ENCODE data around the gene AIMP1.

The AIMP1 gene

DNA sequence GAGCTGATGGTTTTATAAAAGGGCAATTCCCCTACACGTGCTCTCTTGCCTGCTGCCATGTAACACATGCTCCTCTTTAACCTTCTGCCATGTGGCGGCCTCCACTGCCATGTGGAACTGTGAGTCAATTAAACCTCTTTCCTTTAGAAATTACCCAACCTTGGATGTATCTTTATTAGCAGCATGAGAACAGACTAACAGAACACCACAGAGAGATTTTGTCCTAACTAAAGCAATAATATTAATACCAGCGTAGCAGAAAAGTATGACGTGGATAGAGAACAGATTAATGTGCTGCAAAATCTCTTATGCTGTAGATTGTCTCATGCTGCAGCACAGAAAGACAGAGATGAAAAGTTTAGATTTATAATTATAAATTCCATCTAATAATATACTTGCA lies 23.1 kb downstream of the AIMP1 start:
- no peak overlapping the region for H3K27ac ChIP-seq (ENCODE audit: low read length)
- no peak overlapping the region for H2AFZ ChIP-seq (ENCODE audit: low read depth, low read length)
- H3K27me3 ChIP-seq (ENCODE audit: low read depth, low read length), result no peaks in the 10 kb centered on the region
- no peak overlapping the region for H3K4me2 ChIP-seq (ENCODE audit: low read length)
- H3K9me3 ChIP-seq (ENCODE audit: insufficient read depth, low read length), result no peaks in the 10 kb centered on the region
- H3K36me3 ChIP-seq (replicated peaks; ENCODE audit: low read depth, low read length), result peaks cover 37% of the 10 kb centered on the region
- H3K9ac ChIP-seq (ENCODE audit: low read length), result no peak overlapping the region
- no peak overlapping the region for H3K4me3 ChIP-seq (ENCODE audit: low read length)
- H3K79me2 ChIP-seq (ENCODE audit: low read length), result peaks cover 41% of the 10 kb centered on the region
- H4K20me1 ChIP-seq (ENCODE audit: insufficient read depth, low read length), result peaks cover 8% of the 10 kb centered on the region
- no peak for TF ChIP-seq EZH2phosphoT487 (IDR thresholded peaks at IDR 0.05; ENCODE audit: low read depth)
- TF ChIP-seq, protein P1, sequence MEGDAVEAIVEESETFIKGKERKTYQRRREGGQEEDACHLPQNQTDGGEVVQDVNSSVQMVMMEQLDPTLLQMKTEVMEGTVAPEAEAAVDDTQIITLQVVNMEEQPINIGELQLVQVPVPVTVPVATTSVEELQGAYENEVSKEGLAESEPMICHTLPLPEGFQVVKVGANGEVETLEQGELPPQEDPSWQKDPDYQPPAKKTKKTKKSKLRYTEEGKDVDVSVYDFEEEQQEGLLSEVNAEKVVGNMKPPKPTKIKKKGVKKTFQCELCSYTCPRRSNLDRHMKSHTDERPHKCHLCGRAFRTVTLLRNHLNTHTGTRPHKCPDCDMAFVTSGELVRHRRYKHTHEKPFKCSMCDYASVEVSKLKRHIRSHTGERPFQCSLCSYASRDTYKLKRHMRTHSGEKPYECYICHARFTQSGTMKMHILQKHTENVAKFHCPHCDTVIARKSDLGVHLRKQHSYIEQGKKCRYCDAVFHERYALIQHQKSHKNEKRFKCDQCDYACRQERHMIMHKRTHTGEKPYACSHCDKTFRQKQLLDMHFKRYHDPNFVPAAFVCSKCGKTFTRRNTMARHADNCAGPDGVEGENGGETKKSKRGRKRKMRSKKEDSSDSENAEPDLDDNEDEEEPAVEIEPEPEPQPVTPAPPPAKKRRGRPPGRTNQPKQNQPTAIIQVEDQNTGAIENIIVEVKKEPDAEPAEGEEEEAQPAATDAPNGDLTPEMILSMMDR (IDR thresholded peaks at IDR 0.05; ENCODE audit: low read depth, low read length), result no peak
- no peaks in the 10 kb centered on the region for H3K4me1 ChIP-seq (ENCODE audit: low read length)

DNA sequence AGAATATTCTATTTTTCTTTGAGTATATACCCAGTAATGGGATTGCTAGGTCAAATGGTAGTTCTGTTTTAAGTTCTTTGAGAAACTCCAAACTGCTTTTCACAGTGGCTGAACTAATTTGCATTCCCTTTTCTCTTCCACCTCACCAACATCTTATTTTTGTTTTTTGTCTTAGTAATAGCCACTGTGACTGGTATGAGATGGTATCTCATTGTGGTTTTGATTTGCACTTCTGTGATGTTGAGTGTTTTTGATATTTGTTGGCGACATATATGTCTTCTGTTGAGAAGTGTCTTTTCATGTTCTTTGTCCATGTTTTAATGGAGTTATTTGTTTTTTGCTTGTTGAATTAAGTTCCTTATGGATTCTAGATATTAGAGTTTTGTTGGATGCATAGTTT lies 24.4 kb downstream of the AIMP1 start:
- Histone ChIP-seq H3K27me3 (ENCODE audit: low read depth, low read length) (no peaks in the 10 kb centered on the region), H4K20me1 (ENCODE audit: insufficient read depth, low read length) (peaks cover 8% of the 10 kb centered on the region), H3K79me2 (ENCODE audit: low read length) (peaks cover 44% of the 10 kb centered on the region), H3K4me1 (ENCODE audit: low read length) (no peaks in the 10 kb centered on the region), H3K36me3 (replicated peaks; ENCODE audit: low read depth, low read length) (peaks cover 33% of the 10 kb centered on the region), H3K27ac (ENCODE audit: low read length) (no peak overlapping the region), H3K9ac (ENCODE audit: low read length) (no peak overlapping the region), H3K9me3 (ENCODE audit: insufficient read depth, low read length) (no peaks in the 10 kb centered on the region), H3K4me2 (ENCODE audit: low read length) (no peak overlapping the region), H3K4me3 (ENCODE audit: low read length) (no peak overlapping the region), H2AFZ (ENCODE audit: low read depth, low read length) (no peak overlapping the region)
- TF ChIP-seq, protein P1 (IDR thresholded peaks at IDR 0.05; ENCODE audit: low read depth, low read length), result no peak
- no peak for TF ChIP-seq EZH2phosphoT487 (IDR thresholded peaks at IDR 0.05; ENCODE audit: low read depth)

DNA sequence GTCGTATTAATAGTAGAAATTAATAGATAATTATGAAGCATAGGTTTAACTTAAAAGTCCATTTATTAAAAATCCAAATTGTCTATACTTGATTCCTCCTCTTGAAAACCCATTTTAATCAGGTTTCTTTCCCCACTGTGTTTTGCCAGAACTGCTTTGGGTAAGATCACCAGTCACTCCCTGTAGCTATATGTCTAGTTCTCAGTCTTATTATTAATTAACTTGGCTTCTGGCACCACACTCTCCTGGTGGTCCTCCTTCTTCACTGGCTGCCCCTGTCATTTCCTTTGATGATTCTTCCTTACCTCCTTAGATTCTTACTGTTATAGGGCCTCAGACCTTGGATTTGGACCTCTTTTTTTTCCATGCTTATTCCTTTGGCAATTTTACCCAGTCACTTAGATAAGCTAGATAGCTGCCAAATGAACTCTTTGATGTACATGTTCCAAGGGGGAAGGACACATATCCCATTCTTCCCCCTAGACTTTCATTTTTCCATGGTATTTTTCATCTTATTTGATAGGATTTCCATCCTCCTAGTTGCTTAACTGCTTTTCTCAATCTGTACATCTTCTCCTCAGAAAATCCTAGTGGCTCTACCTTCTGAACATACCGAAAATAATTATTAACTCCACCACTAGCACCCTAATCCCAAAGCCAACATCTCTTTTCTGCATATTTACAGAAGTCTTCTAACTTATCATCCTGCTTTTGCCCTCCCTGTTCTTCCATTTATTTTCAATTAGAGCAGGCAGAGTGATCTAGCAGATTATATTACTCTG lies 27.7 kb downstream of the AIMP1 start:
- Histone ChIP-seq H3K79me2 (ENCODE audit: low read length) (peaks cover 44% of the 10 kb centered on the region), H2AFZ (ENCODE audit: low read depth, low read length) (no peak overlapping the region), H3K9ac (ENCODE audit: low read length) (no peak overlapping the region), H3K4me2 (ENCODE audit: low read length) (no peak overlapping the region), H3K4me3 (ENCODE audit: low read length) (no peak overlapping the region), H3K36me3 (replicated peaks; ENCODE audit: low read depth, low read length) (peaks cover 27% of the 10 kb centered on the region), H3K27ac (ENCODE audit: low read length) (no peak overlapping the region), H3K4me1 (ENCODE audit: low read length) (no peaks in the 10 kb centered on the region), H3K27me3 (ENCODE audit: low read depth, low read length) (no peaks in the 10 kb centered on the region), H3K9me3 (ENCODE audit: insufficient read depth, low read length) (no peaks in the 10 kb centered on the region), H4K20me1 (ENCODE audit: insufficient read depth, low read length) (peaks cover 8% of the 10 kb centered on the region)
- no peak for TF ChIP-seq EZH2phosphoT487 (IDR thresholded peaks at IDR 0.05; ENCODE audit: low read depth)
- TF ChIP-seq, protein P1 (IDR thresholded peaks at IDR 0.05; ENCODE audit: low read depth, low read length), result no peak

DNA sequence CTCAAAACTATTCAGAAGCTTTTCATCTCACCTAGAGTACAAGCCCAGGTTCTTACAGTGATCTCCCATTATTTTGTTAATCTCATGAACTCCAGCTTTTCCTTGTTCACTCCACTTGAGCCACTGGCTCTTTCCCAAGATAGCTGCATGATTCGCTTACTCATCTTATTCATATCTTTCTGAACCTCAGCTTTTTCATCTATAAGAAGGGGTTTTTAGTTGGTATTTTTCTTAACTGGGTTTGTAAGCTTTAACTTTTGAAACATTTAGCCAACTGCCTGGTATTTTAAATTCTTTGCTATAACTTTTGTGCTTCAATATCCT lies 28.3 kb downstream of the AIMP1 start:
- Histone ChIP-seq H3K4me3 (ENCODE audit: low read length) (no peak overlapping the region), H3K27ac (ENCODE audit: low read length) (no peak overlapping the region), H2AFZ (ENCODE audit: low read depth, low read length) (no peak overlapping the region), H3K4me2 (ENCODE audit: low read length) (no peak overlapping the region), H3K4me1 (ENCODE audit: low read length) (no peaks in the 10 kb centered on the region), H4K20me1 (ENCODE audit: insufficient read depth, low read length) (peaks cover 8% of the 10 kb centered on the region), H3K9ac (ENCODE audit: low read length) (no peak overlapping the region), H3K27me3 (ENCODE audit: low read depth, low read length) (no peaks in the 10 kb centered on the region), H3K9me3 (ENCODE audit: insufficient read depth, low read length) (no peaks in the 10 kb centered on the region), H3K79me2 (ENCODE audit: low read length) (peaks cover 44% of the 10 kb centered on the region), H3K36me3 (replicated peaks; ENCODE audit: low read depth, low read length) (peaks cover 31% of the 10 kb centered on the region)
- TF ChIP-seq, protein P1 (IDR thresholded peaks at IDR 0.05; ENCODE audit: low read depth, low read length), result no peak
- TF ChIP-seq EZH2phosphoT487 (IDR thresholded peaks at IDR 0.05; ENCODE audit: low read depth), result no peak
